Amygdala (tissue), 56 donors: Measurements from ENCODE around the gene INPP4B.

ENCODE experiments used
- DNase-seq, 56 donors: peaks; one replicate each; lab custom pipeline; 2025; lab: John Stamatoyannopoulos, UW

Gene INPP4B

GRCh38 chr4:142497606-142498005 lies 348.5 kb downstream of the INPP4B start:
- DNase-seq, result no peak

- no peak for DNase-seq
These were observed 352.6 kb downstream of the INPP4B start for GRCh38 chr4:142493255-142494110.

DNA sequence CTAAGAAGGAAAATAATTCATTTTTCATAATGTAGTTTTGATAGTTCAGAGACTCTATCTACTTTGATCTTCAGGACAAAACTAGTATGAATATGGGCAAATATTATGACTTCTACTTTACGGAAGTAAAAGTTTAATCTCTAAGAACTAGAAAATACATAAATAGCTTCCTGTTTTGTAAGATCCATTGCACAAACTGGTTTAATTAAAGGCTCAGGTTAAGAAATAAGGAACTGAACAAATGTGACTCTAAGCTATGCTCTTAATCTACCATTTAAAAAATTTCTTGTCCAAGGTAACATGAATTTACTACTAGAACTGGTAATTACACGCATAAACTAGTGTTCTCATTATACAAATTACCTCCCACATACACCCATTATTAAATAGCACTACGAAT lies 360.6 kb downstream of the INPP4B start:
- no peak for DNase-seq

GRCh38 chr4:142480244-142480643 lies 365.9 kb downstream of the INPP4B start:
- no peak for DNase-seq

GRCh38 chr4:142475663-142476062 lies 370.4 kb downstream of the INPP4B start:
- DNase-seq, result no peak

DNA sequence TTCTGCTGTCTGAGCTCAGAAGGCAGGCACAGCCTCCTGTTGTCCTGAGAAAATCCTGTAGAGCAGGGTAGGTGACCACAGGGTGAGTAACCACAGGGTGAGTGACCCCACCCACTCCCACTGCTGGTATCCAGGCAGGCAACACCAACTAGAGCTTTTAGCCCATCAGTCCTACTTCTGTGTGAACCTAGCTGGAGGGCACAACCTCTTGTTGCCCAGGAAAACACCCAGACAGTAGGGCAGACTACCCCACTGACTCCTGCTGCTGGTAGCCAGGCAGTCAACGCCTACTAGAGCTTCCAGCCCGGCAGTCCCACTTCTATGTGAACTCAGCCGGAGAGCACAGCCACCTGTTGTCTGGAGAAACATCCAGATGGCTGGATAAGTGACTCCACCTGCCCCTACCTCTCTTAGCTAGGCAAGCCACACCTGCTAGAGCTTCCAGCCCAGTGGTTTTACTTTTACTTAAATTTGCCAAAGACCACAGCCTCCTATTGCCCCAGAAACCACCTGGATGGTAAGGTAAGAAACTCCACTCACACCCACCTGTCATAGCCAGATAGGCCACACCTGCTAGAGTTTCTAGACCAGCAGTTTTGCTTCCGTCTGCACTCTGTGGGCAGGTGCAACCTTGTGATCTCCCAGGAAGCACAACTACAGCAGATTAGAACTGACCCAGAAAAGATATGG lies 371.6 kb downstream of the INPP4B start:
- no peak for DNase-seq

DNA sequence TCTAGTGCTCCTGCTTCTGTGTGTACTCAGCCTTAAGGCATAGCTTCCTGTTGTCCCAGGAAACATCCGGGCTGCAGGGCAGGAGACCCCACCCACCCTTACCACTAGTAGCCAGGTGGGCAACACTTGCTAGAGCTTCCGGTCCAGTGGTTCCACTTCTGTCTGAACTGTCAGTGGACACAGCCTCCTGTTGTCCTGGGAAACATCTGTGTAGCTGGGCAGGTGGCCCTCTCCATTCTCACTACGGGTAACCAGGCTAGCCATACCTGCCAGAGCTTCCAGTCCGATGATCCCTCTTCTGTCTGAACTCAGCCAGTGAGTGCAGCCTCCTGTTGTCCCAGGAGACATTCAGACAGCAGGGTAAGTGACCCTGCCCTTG lies 372.2 kb downstream of the INPP4B start:
- no peak for DNase-seq

- no peak for DNase-seq
These were observed 372.7 kb downstream of the INPP4B start for GRCh38 chr4:142473218-142473959.

- DNase-seq, result no peak
These were observed 379.0 kb downstream of the INPP4B start for GRCh38 chr4:142467088-142467487.

GRCh38 chr4:142465526-142465925 lies 380.6 kb downstream of the INPP4B start:
- no peak for DNase-seq

GRCh38 chr4:142463206-142463605 lies 382.9 kb downstream of the INPP4B start:
- no peak for DNase-seq

- no peak for DNase-seq
These were observed 393.8 kb downstream of the INPP4B start for GRCh38 chr4:142452161-142452855.

DNA sequence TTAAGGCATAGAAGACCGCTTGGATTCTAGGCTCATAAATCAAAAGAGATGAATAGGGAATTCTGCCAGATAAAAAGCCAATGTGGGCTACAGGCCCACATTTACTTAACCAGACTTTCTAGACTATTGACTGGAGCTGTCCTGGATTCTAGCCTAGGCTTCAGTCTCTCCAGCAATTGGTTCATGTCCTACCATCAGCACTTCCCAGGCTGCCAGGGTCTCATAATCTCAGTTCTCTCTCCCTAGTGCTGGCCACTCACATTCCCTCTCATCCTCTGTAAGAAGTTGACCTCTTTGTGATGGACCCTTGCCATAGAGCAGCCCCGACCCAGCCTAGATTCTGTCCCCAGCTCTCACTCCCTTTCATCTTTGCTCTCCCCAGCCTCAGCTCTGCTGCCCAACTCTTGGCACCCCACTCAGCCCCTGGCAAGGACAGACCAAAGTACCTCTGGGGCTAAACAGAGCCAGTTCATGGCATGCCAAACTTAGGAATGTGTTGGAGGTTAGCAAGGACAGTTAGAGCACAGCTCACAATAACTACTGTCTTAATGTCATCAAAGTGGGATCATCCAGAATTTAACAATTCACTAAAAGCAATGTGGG lies 396.2 kb downstream of the INPP4B start:
- DNase-seq, result peak in 6 of 56 donors; percentile 3 to 18 (median 6)

GRCh38 chr4:142447009-142447408 lies 399.1 kb downstream of the INPP4B start:
- no peak for DNase-seq

GRCh38 chr4:142443469-142443868 lies 402.6 kb downstream of the INPP4B start:
- no peak for DNase-seq

GRCh38 chr4:142440093-142440492 lies 406.0 kb downstream of the INPP4B start:
- DNase-seq, result no peak

GRCh38 chr4:142435599-142436235 lies 410.4 kb downstream of the INPP4B start:
- no peak for DNase-seq

DNA sequence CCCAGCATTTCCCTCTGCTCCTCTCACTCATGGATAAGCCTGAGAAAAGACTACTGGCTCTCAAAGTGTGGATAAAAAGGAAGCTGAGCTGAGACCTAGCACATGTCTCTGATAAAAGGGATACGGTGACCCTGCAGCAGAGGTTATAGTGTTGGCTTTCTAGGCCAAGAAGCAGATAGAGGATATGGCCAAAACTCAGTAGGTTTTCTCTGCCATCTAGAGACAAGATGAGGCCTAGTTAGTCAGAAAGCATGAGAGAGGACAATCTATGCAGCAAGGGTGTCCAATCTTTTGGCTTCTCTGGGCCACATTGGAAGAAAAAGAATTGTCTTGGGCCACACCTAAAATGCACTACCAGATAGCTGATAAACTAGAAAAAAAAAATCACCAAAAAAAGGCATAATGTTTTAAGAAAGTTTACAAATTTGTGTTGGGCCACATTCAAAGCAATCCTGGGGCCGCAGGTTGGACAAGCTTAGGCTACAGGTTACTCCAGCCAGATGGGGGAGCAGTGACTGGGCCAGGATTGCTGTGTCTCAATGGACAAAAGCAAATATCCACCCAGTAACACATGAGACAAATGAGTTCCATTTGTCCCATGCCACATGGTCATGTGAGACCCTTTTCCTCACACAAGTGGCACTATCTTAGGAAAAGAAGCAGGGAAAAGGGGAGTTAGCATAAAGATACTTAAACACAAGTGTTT lies 411.4 kb downstream of the INPP4B start:
- no peak for DNase-seq

- DNase-seq, result no peak
These were observed 417.4 kb downstream of the INPP4B start for GRCh38 chr4:142428715-142429114.
